HAP-1 (cell line): ENCODE measurements around the gene SLC6A13.
"Not testable (repeated sequence)": the region's sequence is repeated elsewhere in the genome, so short reads cannot be mapped to it uniquely, and the experiment has no call there.

Experiments
- DNase-seq, 2 experiments: peaks; one replicate each; pipeline ENCODE4 v3.0.0-alpha.2; 2016 to 2020; ENCODE audit warnings: low spot score in 2 of 2
- H3K27me3 ChIP-seq: fragments of 250-450 bp; sonication (Bioruptor Pico); 2 replicates; pipeline ENCODE4 v1.5.1; 2020; ENCODE audit warnings: low read depth, mild to moderate bottlenecking, moderate library complexity
- H3K36me3 ChIP-seq: fragments of 250-450 bp; sonication (Bioruptor Pico); replicated peaks from 2 replicates; pipeline ENCODE4 v1.5.1; 2020; ENCODE audit warnings: mild to moderate bottlenecking
- H3K4me1 ChIP-seq: fragments of 250-450 bp; sonication (Bioruptor Pico); 2 replicates; pipeline ENCODE4 v1.5.1; 2020; ENCODE audit warnings: mild to moderate bottlenecking
- H3K4me3 ChIP-seq: fragments of 250-450 bp; sonication (Bioruptor Pico); 2 replicates; pipeline ENCODE4 v1.5.1; 2020; ENCODE audit warnings: mild to moderate bottlenecking, moderate library complexity
- H3K9me3 ChIP-seq: fragments of 250-450 bp; sonication (Bioruptor Pico); 2 replicates; pipeline ENCODE4 v1.5.1; 2020; ENCODE audit warnings: mild to moderate bottlenecking, moderate library complexity
- in situ Hi-C: fragments of 300-500 bp; cut with MboI; formaldehyde crosslinking; loops from 3 replicates; pipeline ENCODE4 v1.14.3; 2020; ENCODE audit warnings: low sequenced_read_pairs, inconsistent platforms, mixed read lengths

The SLC6A13 gene

DNA sequence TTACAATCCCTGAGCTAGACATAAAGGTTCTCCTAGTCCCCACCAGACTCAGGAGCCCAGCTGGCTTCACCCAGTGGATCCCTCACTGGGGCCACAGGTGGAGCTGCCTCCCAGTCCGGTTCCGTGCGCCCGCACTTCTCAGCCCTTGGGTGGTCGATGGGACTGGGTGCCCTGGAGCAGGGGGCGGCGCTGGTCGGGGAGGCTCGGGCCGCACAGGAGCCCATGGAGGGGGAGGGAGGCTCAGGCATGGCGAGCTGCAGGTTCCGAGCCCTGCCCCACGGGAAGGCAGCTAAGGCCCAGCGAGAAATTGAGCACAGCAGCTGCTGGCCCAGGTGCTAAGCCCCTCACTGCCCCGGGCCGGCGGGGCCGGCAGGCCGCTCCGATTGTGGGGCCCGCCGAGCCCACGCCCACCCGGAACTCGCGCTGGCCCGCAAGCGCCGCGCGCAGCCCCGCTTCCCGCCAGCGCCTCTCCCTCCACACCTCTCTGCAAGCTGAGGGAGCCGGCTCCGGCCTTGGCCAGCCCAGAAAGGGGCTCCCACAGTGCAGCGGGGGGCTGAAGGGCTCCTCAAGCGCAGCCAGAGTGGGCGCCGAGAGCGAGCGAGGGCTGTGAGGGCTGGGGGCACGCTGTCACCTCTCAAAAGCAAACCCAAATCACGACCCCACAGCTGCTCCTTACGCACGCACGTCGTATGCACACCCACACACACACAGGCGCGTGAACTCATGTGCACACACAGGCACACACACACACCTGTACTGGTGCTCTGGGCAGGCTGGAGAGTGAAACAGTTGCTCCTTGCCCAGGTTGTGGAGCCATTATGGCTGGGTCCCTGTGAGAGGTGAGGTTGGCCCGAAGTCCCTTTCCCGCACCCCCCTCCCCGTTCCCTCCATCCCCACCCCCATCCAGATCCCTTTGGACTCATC is 74.4 kb downstream of the SLC6A13 start:
- in situ Hi-C loops, H3K4me3 ChIP-seq: not testable (repeated sequence)

DNA sequence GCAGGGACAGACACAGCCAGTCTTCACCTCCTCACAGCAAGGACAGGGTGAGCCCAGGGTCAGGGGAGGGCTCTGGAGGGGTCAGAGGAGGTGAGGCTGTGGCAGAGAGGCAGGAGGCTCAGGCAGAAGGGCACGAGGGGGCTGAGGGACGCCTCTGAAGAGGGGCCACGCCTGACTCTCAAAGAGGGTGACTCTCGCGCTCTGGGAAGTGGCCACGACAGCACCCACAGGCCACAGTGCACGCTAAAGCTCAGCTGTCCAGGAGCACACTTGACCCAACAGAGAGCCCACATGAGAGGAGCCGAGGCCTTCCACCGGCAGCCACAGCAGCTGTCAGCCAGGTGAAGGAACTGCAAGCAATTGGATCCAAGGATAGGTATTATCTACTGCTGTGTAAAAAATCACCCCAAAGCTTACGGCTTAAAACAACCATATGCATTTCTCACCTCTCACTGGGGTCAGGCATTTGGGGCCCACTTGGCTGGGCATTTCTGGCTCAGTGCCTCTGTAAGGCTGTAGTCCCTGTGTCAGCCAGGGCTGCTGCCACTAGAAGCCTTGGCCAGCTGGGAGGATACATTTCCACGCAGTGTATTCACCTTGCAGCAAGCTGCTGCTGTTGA is 76.5 kb downstream of the SLC6A13 start:
- in situ Hi-C loops = no loop called here
- Histone ChIP-seq H3K27me3 (0 out of 2 replicates have a peak, but pooled peaks cover 3% of the 10 kb centered on the region), H3K4me3 (no peak overlapping the region), H3K9me3 (no peaks in the 10 kb centered on the region), H3K36me3 (no peaks in the 10 kb centered on the region), H3K4me1 (0 out of 2 replicates have a peak, but pooled peaks cover 3% of the 10 kb centered on the region)
- DNase-seq = no peak

More for the DNA sequence above, 74.4 kb downstream of the SLC6A13 start:
- not testable (repeated sequence) for H3K9me3 ChIP-seq, H3K27me3 ChIP-seq, H3K4me1 ChIP-seq, H3K36me3 ChIP-seq, DNase-seq

GRCh38 chr12:185576-185955 is 77.1 kb downstream of the SLC6A13 start:
- Histone ChIP-seq H3K9me3 (no peaks in the 10 kb centered on the region), H3K36me3 (no peaks in the 10 kb centered on the region), H3K4me3 (no peak overlapping the region), H3K27me3 (0 out of 2 replicates have a peak, but pooled peaks cover 2% of the 10 kb centered on the region), H3K4me1 (0 out of 2 replicates have a peak, but pooled peaks cover 3% of the 10 kb centered on the region)
- no peak for DNase-seq
- in situ Hi-C loops = no loop called here

- Histone ChIP-seq H3K9me3 (no peaks in the 10 kb centered on the region), H3K4me3 (no peak overlapping the region), H3K4me1 (0 out of 2 replicates have a peak, but pooled peaks cover 3% of the 10 kb centered on the region), H3K27me3 (no peaks in the 10 kb centered on the region), H3K36me3 (no peaks in the 10 kb centered on the region)
- DNase-seq = no peak
- in situ Hi-C loops = no loop called here
Measured at GRCh38 chr12:184811-185575, 77.6 kb downstream of the SLC6A13 start.

GRCh38 chr12:182381-182892 is 80.2 kb downstream of the SLC6A13 start:
- H3K9me3 ChIP-seq = no peaks in the 10 kb centered on the region
- no peak for DNase-seq
- in situ Hi-C loops = no loop called here
- H3K27me3 ChIP-seq = no peaks in the 10 kb centered on the region
- no peaks in the 10 kb centered on the region for H3K36me3 ChIP-seq
- no peaks in the 10 kb centered on the region for H3K4me1 ChIP-seq
- H3K4me3 ChIP-seq = no peak overlapping the region

DNA sequence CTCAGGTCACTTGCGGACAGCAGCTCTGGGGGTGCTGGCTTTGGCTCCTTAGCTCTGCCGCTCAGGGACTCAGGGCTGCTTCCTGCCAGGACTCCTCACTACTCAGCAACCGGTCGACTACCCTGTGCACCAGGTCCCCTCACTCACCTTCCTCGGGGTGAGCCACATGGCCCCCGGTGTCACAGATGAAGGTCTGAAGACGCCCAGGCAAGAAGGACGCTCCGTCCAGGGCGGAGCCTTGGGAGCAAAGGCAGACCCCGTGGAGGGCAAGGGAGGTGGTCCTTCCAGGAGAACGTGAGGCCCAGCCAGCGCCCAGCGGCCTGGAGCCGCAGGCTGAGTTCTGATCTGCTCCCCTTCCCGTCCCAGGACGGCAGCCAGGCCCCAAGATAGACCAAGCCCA is 80.7 kb downstream of the SLC6A13 start:
- Histone ChIP-seq H3K36me3 (no peaks in the 10 kb centered on the region), H3K4me3 (no peak overlapping the region), H3K27me3 (no peaks in the 10 kb centered on the region), H3K9me3 (no peaks in the 10 kb centered on the region), H3K4me1 (no peaks in the 10 kb centered on the region)
- no peak for DNase-seq
- in situ Hi-C loops = no loop called here

DNA sequence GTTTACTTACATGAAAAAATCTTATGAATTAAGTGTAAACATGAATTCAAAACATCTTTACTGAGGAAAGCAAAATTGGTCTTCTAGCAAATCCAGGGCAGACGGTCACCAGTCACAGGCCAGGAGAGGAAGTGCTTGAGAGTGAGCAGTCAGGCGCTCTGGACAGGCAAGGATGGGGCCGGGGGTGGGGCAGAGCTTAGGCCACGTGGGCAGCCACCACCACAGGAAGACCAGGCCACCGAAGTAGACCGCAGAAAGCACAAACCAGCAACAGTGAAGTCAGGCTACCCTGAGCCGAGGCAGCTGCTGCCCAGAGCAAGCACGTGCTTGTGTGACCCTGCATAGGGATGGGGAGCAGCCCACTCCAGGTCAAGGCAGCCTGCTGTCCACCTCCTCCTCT is 82.2 kb downstream of the SLC6A13 start:
- Histone ChIP-seq H3K9me3 (no peaks in the 10 kb centered on the region), H3K4me1 (no peaks in the 10 kb centered on the region), H3K36me3 (no peaks in the 10 kb centered on the region), H3K27me3 (no peaks in the 10 kb centered on the region), H3K4me3 (no peak overlapping the region)
- in situ Hi-C loops = no loop called here
- no peak for DNase-seq

DNA sequence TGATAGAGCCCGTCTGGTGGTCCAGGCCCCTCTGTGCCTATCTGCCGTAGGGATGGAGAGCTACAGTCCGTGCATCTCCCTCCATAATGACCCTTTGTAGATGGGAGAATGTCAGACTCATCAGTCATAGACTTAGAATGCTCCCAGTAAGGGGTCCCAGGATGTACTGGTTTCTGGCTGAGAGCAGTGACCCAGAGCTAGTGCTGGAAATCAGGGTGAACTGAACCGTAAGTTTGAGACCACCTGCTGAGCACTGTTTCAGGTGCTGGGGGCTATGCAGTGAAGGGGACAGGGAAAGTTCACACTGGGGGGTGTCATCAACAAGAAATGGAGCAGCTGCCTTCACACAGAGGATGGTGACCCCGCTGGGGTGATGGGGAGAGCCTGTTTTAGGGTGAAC is 82.8 kb downstream of the SLC6A13 start:
- Histone ChIP-seq H3K27me3 (no peaks in the 10 kb centered on the region), H3K4me3 (no peak overlapping the region), H3K9me3 (no peaks in the 10 kb centered on the region), H3K36me3 (no peaks in the 10 kb centered on the region), H3K4me1 (no peaks in the 10 kb centered on the region)
- no peak for DNase-seq
- in situ Hi-C loops = no loop called here

DNA sequence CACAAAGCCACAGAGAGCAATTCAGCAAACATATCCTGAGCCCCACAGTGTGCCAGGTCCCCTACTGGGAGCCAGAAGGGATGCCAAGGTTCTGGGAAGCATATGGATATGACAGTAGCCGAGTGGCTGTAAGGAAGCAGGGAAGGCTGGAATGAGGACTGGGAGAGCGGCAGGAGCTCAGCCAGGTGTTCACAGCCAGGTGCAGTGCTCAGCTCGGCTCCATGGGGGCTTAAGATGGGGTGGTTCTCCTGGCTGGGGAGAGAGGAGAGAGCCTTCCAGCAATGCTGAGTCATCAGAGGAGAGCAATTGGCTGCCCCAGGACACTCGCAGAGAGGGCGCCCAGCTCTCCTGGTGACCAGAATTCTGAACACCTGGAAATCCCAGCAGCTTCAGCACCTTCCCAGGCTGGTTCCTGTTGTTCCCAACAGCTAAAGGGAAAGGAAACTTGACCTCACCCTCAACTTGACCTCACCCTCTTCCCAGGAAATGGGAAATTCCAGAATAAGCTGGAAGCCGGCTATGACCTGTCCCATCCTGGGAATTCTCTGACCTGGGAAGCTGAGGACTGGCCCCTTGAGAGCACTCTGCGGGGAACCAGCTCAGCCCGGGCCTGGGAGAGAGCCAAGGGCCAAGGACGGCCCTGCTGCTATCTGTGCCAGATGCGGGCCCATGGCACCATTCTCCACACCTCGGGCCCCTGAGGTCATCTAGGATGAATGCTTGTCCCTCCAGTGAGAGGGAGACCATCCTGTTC is 83.3 kb downstream of the SLC6A13 start:
- no peak for DNase-seq
- Histone ChIP-seq H3K27me3 (no peaks in the 10 kb centered on the region), H3K9me3 (no peaks in the 10 kb centered on the region), H3K4me1 (no peaks in the 10 kb centered on the region), H3K4me3 (no peak overlapping the region), H3K36me3 (no peaks in the 10 kb centered on the region)
- in situ Hi-C loops = no loop called here

GRCh38 chr12:178829-179109 is 83.9 kb downstream of the SLC6A13 start:
- Histone ChIP-seq H3K9me3 (no peaks in the 10 kb centered on the region), H3K36me3 (no peaks in the 10 kb centered on the region), H3K27me3 (no peaks in the 10 kb centered on the region), H3K4me1 (no peaks in the 10 kb centered on the region), H3K4me3 (no peak overlapping the region)
- in situ Hi-C loops = no loop called here
- DNase-seq = no peak

DNA sequence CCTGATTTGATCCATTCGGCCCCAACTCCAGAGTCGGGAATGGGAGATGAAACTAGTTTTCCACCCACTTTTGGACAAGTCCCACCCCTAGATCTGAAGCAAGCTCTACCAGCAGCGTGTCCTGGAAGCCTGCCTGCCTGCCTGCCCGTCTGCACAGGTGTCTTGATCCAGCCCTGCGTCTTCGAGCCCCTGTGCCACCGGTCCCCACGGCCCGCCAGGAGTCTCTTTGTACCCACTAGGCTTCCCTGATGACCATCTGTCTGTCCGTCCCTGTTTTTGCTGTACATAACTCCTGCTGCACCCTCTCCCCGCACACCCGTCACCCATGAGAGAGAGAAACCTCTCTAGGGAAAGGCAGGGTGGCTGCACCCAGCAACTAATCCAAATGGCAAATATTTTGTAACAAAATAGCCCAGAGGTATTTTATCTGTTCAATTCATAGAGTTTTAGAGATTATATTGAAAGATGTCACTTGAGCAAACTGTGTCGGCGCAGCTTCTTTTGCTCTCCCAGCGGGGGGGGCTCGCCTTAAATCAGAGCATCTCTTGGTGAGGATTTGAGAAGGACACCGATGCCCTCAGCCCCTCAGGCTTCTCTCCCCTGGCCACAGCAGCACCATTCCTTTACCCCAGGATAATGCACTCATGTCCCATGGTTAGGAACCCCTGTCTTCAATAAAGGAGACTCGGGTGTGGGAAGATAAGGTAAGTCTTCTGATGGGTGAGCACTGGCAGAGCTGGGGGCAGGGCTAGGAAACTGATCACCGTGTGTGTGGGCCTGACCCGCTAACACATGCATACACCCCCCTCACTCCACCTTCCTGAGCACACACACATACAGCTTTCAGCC is 84.4 kb downstream of the SLC6A13 start:
- in situ Hi-C loops = no loop called here
- no peaks in the 10 kb centered on the region for H3K9me3 ChIP-seq
- no peaks in the 10 kb centered on the region for H3K36me3 ChIP-seq
- DNase-seq = no peak
- no peaks in the 10 kb centered on the region for H3K27me3 ChIP-seq
- no peak overlapping the region for H3K4me3 ChIP-seq
- no peaks in the 10 kb centered on the region for H3K4me1 ChIP-seq

- H3K4me3 ChIP-seq = no peak overlapping the region
- in situ Hi-C loops = no loop called here
- DNase-seq = no peak
Measured at GRCh38 chr12:177336-177979, 85.2 kb downstream of the SLC6A13 start.

More at GRCh38 chr12:177336-177979, 85.2 kb downstream of the SLC6A13 start:
- Histone ChIP-seq H3K9me3 (no peaks in the 10 kb centered on the region), H3K27me3 (no peaks in the 10 kb centered on the region), H3K36me3 (no peaks in the 10 kb centered on the region), H3K4me1 (no peaks in the 10 kb centered on the region)
